Uterus (tissue), 4 donors: Measurements from ENCODE around the gene DLX6. TPM values are rescaled to one million over a fixed set of nuclear protein-coding genes. Genes with fewer than 3 reads are reported as not detected.

ENCODE experiments used
- DNase-seq, 2 donors: peaks; one replicate each; pipeline ENCODE4 v3.0.0-alpha.2; 2019 to 2020
- H3K27ac ChIP-seq, 2 donors: fragments of 200-600 bp; sonication (generic); 1 replicate in 1 of 2; 2 replicates in 1 of 2; pipeline ENCODE4 v1.5.1; 2016 to 2018
- H3K27me3 ChIP-seq, 2 donors: fragments of 200-600 bp; sonication (generic); one replicate each; pipeline ENCODE4 v1.5.1; 2018 to 2019; ENCODE audit warnings: control low read depth in 1 of 2
- H3K36me3 ChIP-seq, 2 donors: fragments of 200-600 bp; sonication (generic); one replicate each; pipeline ENCODE4 v1.5.1; 2019; ENCODE audit warnings: control low read depth in 1 of 2
- H3K4me1 ChIP-seq, 2 donors: fragments of 200-600 bp; sonication (generic); one replicate each; pipeline ENCODE4 v1.5.1; 2018 to 2019; ENCODE audit warnings: control low read depth in 1 of 2
- H3K4me3 ChIP-seq, 2 donors: fragments of 200-600 bp; sonication (generic); 1 replicate in 1 of 2; 2 replicates in 1 of 2; pipeline ENCODE4 v1.5.1; 2018 to 2019; ENCODE audit warnings: mild to moderate bottlenecking in 1 of 2
- H3K9me3 ChIP-seq, 2 donors: fragments of 200-600 bp; sonication (generic); one replicate each; pipeline ENCODE4 v1.5.1; 2019; ENCODE audit warnings: control low read depth in 1 of 2
- CTCF ChIP-seq, 4 experiments: fragments of 200-600 bp in 2 of 4; fragments of 450-650 bp in 2 of 4; sonication (generic) in 2 of 4; IDR thresholded peaks; one replicate each; pipeline ENCODE4 v1.5.1; 2016 to 2019; ENCODE audit warnings: antibody characterized with exemption in 4 of 4, mild to moderate bottlenecking in 2 of 4, moderate library complexity in 1 of 4
- POLR2A ChIP-seq, 2 donors: fragments of 450-650 bp; IDR thresholded peaks; one replicate each; pipeline ENCODE4 v1.6.1; 2016; ENCODE audit warnings: antibody characterized with exemption in 2 of 2, mild to moderate bottlenecking in 1 of 2, moderate library complexity in 1 of 2
- intact Hi-C: fragments of 100-400 bp; cut with DNase I; formaldehyde crosslinking; loops from one replicate; pipeline ENCODE4 v1.15.1; 2023; ENCODE audit warnings: low total_unique reads
- total RNA-seq, 4 donors: library from RNA; depleted of rRNA in 3 of 4; stranded (reverse); fragments of >200 nt in 3 of 4; gene quantifications; one replicate each; pipeline versions ENCODE4 v1.1.0 to v1.2.4, GENCODE V29; 2014 to 2023
- donor health status: DM: yes; HTN: yes; CAD: no.

Gene DLX6
- total RNA-seq: 1 to 10 TPM in 1 of 4 donors, under 1 TPM in 2, not detected in 1; 0.30 to 1.5 (median 0.77) TPM

DNA sequence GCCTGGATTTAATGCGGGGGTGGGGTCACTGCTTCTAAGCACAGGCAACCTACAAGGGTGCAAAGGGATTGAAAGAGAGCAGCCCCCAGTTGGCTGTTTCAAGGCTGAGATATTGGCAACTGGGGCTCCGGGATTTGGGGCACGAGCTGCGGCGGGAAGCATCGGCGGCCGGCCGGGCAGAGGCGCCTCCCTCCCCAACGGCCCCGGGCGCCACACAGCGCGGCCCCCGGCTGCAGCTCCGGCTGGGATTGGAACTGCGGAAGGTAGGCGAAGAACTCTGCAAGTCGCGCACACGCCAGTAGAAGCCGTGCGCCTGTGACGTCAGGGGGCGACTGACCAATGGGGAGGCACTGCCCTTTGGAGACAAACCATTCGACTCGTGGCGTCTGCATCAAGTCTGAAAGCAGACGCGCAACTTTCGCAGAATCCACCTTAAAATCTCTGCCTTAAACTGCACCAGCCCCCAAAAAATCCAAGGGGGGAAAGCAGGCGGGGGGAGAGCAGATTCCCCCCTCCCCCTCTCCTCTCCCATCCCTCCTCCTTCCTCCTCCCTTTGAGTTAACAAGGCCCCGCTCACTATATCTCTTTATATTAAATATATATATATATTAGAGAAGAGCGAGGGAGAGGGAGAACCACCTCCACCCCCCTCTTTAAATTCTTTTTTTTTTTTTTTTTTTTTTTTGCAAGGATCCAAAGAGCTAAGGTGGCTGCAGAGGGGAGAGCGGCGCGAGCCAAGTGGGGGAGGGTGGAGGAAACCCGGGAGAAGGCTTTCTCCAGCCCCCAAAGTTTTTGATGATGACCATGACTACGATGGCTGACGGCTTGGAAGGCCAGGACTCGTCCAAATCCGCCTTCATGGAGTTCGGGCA lies at the start of gene DLX6:
Gene DLX6, plus strand, starts transcription at position 371 of the 872 bp plus-strand sequence. Its CDS starts 425 bp downstream, at position 796.
- H3K4me1 ChIP-seq: peaks cover 0 to 5% of the 10 kb centered on the region in 2 donors
- peak; percentile 40 to 61 for DNase-seq
- intact Hi-C loops: no loop called here
- H3K4me3 ChIP-seq: peak within 1 kb of the TSS in 1 of 2 donors; percentile 37
- TF ChIP-seq POLR2A (IDR thresholded peaks at IDR 0.05): peak in 1 of 2 donors; percentile 65
- TF ChIP-seq CTCF (IDR thresholded peaks at IDR 0.05): no peak
- no peaks in the 10 kb centered on the region for H3K36me3 ChIP-seq
- H3K27me3 ChIP-seq: peaks cover 30 to 71% of the 10 kb centered on the region in 2 donors
- no peaks in the 10 kb centered on the region for H3K9me3 ChIP-seq
- H3K27ac ChIP-seq: no peak within 1 kb of the TSS

DNA sequence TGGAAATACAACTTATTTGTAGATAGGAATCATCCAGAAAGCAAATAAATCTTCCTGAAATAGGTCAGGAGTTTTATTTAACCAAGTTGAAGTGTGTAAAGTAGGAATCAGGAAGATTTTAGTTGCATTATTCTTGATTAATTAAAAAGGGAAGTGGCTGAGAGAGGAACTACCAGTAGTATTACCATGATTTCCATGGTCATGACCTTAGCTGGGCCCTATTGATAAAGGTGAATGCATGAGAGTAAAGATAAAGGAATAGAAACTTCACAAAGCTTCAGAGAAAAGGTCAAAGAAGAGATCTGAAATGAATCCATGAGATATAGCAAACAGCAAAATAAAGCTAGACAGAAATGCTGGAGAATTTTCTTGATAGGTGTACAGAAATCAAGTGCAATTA lies 46.2 kb upstream of the DLX6 start:
- no peaks in the 10 kb centered on the region for H3K4me1 ChIP-seq

GRCh38 chr7:96962221-96962885 lies 43.0 kb upstream of the DLX6 start:
- no peak overlapping the region for H3K27ac ChIP-seq
- TF ChIP-seq POLR2A (IDR thresholded peaks at IDR 0.05) (no peak), CTCF (IDR thresholded peaks at IDR 0.05) (no peak)
- no peaks in the 10 kb centered on the region for H3K36me3 ChIP-seq
- no peak overlapping the region for H3K4me3 ChIP-seq
- no peaks in the 10 kb centered on the region for H3K27me3 ChIP-seq
- intact Hi-C loops: no loop called here
- DNase-seq: peak in 1 of 2 donors; percentile 23
- H3K4me1 ChIP-seq: no peaks in the 10 kb centered on the region
- H3K9me3 ChIP-seq: no peaks in the 10 kb centered on the region

More for the DNA sequence above, 46.2 kb upstream of the DLX6 start:
- Histone ChIP-seq H3K36me3 (no peaks in the 10 kb centered on the region), H3K27me3 (no peaks in the 10 kb centered on the region), H3K9me3 (no peaks in the 10 kb centered on the region), H3K4me3 (no peak overlapping the region), H3K27ac (no peak overlapping the region)
- TF ChIP-seq CTCF (IDR thresholded peaks at IDR 0.05) (no peak), POLR2A (IDR thresholded peaks at IDR 0.05) (no peak)
- intact Hi-C loops: no loop called here
- no peak for DNase-seq

DNA sequence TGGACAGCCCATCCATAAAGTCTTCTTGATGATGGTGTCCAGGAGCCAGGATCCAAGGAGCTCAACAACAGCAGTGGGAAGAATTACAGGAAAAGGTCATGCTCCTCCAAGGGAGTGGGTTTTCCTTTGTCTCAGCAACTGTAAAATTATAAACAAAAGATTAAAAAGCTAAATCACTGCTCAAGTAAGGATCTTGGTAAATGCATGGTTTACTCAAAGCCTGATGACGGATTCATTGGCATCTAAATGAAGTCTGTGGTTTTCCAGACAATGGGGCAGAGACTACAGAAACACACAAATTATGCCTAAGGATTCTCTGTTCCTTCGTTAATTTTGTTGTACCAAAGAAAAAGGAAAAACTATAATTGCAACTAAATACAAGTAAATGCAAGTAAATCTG lies 36.4 kb upstream of the DLX6 start:
- no peaks in the 10 kb centered on the region for H3K9me3 ChIP-seq
- no peak overlapping the region for H3K27ac ChIP-seq
- TF ChIP-seq CTCF (IDR thresholded peaks at IDR 0.05): no peak
- TF ChIP-seq POLR2A (IDR thresholded peaks at IDR 0.05): no peak
- intact Hi-C loops: no loop called here
- no peaks in the 10 kb centered on the region for H3K27me3 ChIP-seq
- H3K4me1 ChIP-seq: no peaks in the 10 kb centered on the region
- DNase-seq: no peak
- H3K36me3 ChIP-seq: no peaks in the 10 kb centered on the region
- no peak overlapping the region for H3K4me3 ChIP-seq

GRCh38 chr7:96970739-96971138 lies 34.6 kb upstream of the DLX6 start:
- DNase-seq: no peak
- Histone ChIP-seq H3K4me1 (no peaks in the 10 kb centered on the region), H3K27ac (no peak overlapping the region), H3K27me3 (no peaks in the 10 kb centered on the region), H3K4me3 (no peak overlapping the region), H3K36me3 (no peaks in the 10 kb centered on the region), H3K9me3 (no peaks in the 10 kb centered on the region)
- no peak for TF ChIP-seq CTCF (IDR thresholded peaks at IDR 0.05)
- no peak for TF ChIP-seq POLR2A (IDR thresholded peaks at IDR 0.05)
- intact Hi-C loops: no loop called here
